Right ventricle myocardium superior (tissue), 1 donor: ENCODE measurements around the gene ATL3. TPM values are rescaled to one million over a fixed set of nuclear protein-coding genes. Genes with fewer than 3 reads are reported as not detected.

Experiments
- total RNA-seq: library from RNA; stranded (reverse); fragmentation: NEBNext Ultra II Directional; extraction: Animal tissue kit (Norgen Biotek cat#: 25700); gene quantifications from one replicate; pipeline ENCODE4 v1.2.1, GENCODE V29; 2021
- donor health status: DM: no; HTN: yes; CAD: no; lungs with severe emphysema.

ATL3 gene
- total RNA-seq, 1 donor from 2014 or later, result 12.8 TPM

Other genes with a start within 250 kb of the ATL3 start
- gene PLAAT5, start 180.2 kb downstream of the ATL3 start, total RNA-seq, result 4.0 TPM
- 1.2 TPM for gene LGALS12, start 165.3 kb downstream of the ATL3 start, total RNA-seq
- gene PLAAT4, start 134.6 kb downstream of the ATL3 start, total RNA-seq, result 28.3 TPM
- gene PLAAT2, start 108.0 kb downstream of the ATL3 start, total RNA-seq, result 0.73 TPM
- gene PLAAT3, start 56.9 kb downstream of the ATL3 start, total RNA-seq, result 169 TPM
- gene RTN3, start 10.1 kb upstream of the ATL3 start, total RNA-seq, result 41.2 TPM
- gene ZFTA, start 97.4 kb upstream of the ATL3 start, total RNA-seq, result 12.5 TPM
- 11.3 TPM for gene SPINDOC, start 142.1 kb upstream of the ATL3 start, total RNA-seq
- gene MARK2, start 167.7 kb upstream of the ATL3 start, total RNA-seq, result 35.8 TPM
- gene RCOR2, start 245.8 kb upstream of the ATL3 start, total RNA-seq, result 9.9 TPM